Pancreas (tissue), 10 donors: ENCODE measurements around the gene ZNF611. TPM values are rescaled to one million over a fixed set of nuclear protein-coding genes. Genes with fewer than 3 reads are reported as not detected.
"Not testable (repeated sequence)": the region's sequence is repeated elsewhere in the genome, so short reads cannot be mapped to it uniquely, and the experiment has no call there.

ENCODE experiments used
- ATAC-seq, 4 donors: fragments of 200-7000 bp; cut with Tn5 transposase; one replicate each; pipeline versions ENCODE4 v1.8.0 to v1.9.1; 2020; ENCODE audit warnings: mild to moderate bottlenecking in 4 of 4, moderate library complexity in 4 of 4
- DNase-seq, 6 donors: peaks; one replicate each; pipeline ENCODE4 v3.0.0-alpha.2; 2020
- FAIRE-seq: peaks from 2 replicates; lab custom pipeline; 2012; peaks lifted over from hg19 to GRCh38; lab: Jason Lieb, UNC
- H3K27ac ChIP-seq, 4 donors: fragments of 200-600 bp; sonication (generic); 1 replicate in 3 of 4; 2 replicates in 1 of 4; pipeline versions ENCODE4 v1.5.0 to v1.8.0; 2020
- H3K27me3 ChIP-seq, 4 donors: fragments of 200-600 bp; one replicate each; pipeline ENCODE4 v1.8.0; 2021
- H3K36me3 ChIP-seq, 3 donors: fragments of 200-600 bp; sonication (generic) in 1 of 3; one replicate each; pipeline versions ENCODE4 v1.5.0 to v1.8.0; 2020 to 2021
- H3K4me1 ChIP-seq, 3 donors: fragments of 200-600 bp; one replicate each; pipeline ENCODE4 v1.8.0; 2021
- H3K4me3 ChIP-seq, 4 donors: fragments of 200-600 bp; sonication (generic) in 2 of 4; one replicate each; pipeline versions ENCODE4 v1.5.0 to v1.8.0; 2020 to 2021
- H3K9me3 ChIP-seq, 4 donors: fragments of 200-600 bp; one replicate each; pipeline ENCODE4 v1.8.0; 2021
- WGBS, 2 donors: extraction: QIAGEN DNeasy Blood & Tissue Kit; methylation state at CpG; one replicate each; pipeline ENCODE4 v1.1.7; 2013; 5-methylcytosine and 5-hydroxymethylcytosine counted together
- intact Hi-C, 3 donors: fragments of 100-400 bp; cut with DNase I; formaldehyde crosslinking; loops; one replicate each; pipeline versions ENCODE4 v1.11.1 to v1.14.2; 2022
- polyA plus RNA-seq, 2 donors: library from polyadenylated mRNA; stranded (reverse); fragments of 200-250 nt; gene quantifications; one replicate each; pipeline ENCODE4 v1.2.3, GENCODE V29; 2013
- total RNA-seq, 6 donors: library from RNA; stranded (reverse); fragmentation: NEBNext Ultra II Directional in 4 of 6; extraction: Animal tissue kit (Norgen Biotek cat#: 25700) in 4 of 6; gene quantifications; one replicate each; pipeline versions ENCODE4 v1.2.1 to v1.2.4, GENCODE V29; 2021 to 2023
- TF ChIP-seq, protein P1 (sequence below), 4 donors: fragments of 200-600 bp; sonication (generic) in 3 of 4; IDR thresholded peaks; one replicate each; pipeline versions ENCODE4 v1.5.0 to v1.8.0; 2021; ENCODE audit warnings: antibody characterized with exemption in 4 of 4
- donor health status: healthy with polysubstance abuse.
- donor health status: DM: no; HTN: no; CAD: no; lungs with moderate emphysema.
- donor health status: DM: no; HTN: no; CAD: no.
- donor health status: control.
- donor health status: control.
- donor health status: Bipolar disorder and iron deficiency.
- donor health status: DM: yes; HTN: yes; CAD: no.
- donor health status: DM: no; HTN: no; CAD: no.
- donor health status: DM: no; HTN: no; CAD: no.
- donor health status: DM: yes; HTN: yes; CAD: no.

The ZNF611 gene
- total RNA-seq (10 to 100 TPM in 1 of 6 donors, 1 to 10 TPM in 5; 5.7 to 15.2 (median 7.0) TPM), polyA plus RNA-seq (1 to 10 TPM; 3.4 to 6.2 TPM)

DNA sequence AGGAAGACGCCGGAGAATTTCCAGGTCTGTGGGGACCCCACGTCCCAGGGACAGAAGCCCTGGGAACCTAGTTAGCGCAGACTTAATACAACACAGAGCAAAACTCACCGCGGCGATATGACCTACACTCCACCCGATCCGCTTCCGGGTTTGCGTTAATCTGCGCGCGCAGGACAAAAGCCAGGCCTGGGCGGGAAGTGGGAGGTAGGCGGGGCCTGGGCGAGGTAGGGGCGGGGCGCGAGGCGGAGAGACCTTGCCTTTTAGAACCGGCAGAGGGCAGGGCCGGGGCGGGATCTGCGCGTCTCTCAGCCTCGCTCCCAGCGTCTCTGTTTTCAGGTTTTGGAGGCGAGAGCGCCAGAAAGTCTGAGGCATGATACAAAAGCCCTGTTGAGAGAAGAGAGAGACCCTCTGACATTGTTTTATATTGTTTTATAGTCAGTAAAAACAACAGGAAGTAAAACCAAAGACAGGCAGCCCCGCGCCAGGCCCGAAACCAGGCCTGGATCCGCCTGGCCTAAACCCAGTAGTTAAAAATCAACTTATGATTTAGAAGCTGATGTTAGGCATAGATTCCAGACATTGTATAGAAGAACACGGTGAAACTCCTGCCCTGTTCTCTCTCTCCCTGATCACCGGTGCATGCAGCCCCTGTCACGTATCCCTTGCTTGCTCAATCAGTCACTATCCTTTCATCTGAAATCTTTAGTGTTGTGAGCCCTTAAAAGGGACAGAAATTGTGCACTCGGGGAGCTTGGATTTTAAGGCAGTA lies at the start of gene ZNF611:
ZNF611 (minus strand) TSS at position 152 of the 769 bp plus-strand sequence. CDS start 19,150 bp downstream, outside the sequence.
- no peaks in the 10 kb centered on the region for H3K36me3 ChIP-seq
- ATAC-seq (peak; percentile 98 to 99 (median 98)), DNase-seq (peak; percentile 97 to 99 (median 98)), FAIRE-seq (peak; percentile 92)
- H3K27me3 ChIP-seq = no peaks in the 10 kb centered on the region
- WGBS, 2 donors = 4 to 6% methylated on average over 38 of the region's 38 CpGs
- peak within 1 kb of the TSS; percentile 67 to 82 (median 76) for H3K27ac ChIP-seq
- no peaks in the 10 kb centered on the region for H3K9me3 ChIP-seq
- no peaks in the 10 kb centered on the region for H3K4me1 ChIP-seq
- TF ChIP-seq, protein P1, sequence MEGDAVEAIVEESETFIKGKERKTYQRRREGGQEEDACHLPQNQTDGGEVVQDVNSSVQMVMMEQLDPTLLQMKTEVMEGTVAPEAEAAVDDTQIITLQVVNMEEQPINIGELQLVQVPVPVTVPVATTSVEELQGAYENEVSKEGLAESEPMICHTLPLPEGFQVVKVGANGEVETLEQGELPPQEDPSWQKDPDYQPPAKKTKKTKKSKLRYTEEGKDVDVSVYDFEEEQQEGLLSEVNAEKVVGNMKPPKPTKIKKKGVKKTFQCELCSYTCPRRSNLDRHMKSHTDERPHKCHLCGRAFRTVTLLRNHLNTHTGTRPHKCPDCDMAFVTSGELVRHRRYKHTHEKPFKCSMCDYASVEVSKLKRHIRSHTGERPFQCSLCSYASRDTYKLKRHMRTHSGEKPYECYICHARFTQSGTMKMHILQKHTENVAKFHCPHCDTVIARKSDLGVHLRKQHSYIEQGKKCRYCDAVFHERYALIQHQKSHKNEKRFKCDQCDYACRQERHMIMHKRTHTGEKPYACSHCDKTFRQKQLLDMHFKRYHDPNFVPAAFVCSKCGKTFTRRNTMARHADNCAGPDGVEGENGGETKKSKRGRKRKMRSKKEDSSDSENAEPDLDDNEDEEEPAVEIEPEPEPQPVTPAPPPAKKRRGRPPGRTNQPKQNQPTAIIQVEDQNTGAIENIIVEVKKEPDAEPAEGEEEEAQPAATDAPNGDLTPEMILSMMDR (IDR thresholded peaks at IDR 0.05) = peak in 3 of 4 donors; percentile 40 to 69 (median 61)
- intact Hi-C loops = no loop called here
- peak within 1 kb of the TSS; percentile 72 to 83 (median 76) for H3K4me3 ChIP-seq

DNA sequence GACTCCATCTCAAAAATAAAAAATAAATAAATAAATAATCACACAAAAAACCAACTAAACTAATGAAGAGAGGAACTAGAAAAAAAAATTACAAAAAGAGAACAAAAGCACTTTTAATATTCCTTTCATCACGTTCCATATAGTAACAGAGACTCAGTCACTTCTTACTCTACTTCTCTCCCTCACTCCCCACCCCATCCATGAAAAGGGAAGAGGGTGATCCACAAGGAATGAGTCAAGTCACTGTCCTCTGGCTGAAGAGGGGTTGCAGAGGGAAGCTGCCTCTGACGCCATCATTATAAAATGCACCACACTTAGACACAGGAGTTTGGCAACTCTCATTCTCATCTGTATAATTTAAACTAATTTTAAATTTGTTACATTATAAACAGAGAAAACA lies 48.0 kb upstream of the ZNF611 start:
- H3K4me3 ChIP-seq, H3K27ac ChIP-seq, H3K4me1 ChIP-seq, intact Hi-C loops, H3K9me3 ChIP-seq, H3K36me3 ChIP-seq, ATAC-seq, H3K27me3 ChIP-seq, DNase-seq, FAIRE-seq: not testable (repeated sequence)
- 89% methylated on average over 2 of the region's 2 CpGs for WGBS, 2 donors

DNA sequence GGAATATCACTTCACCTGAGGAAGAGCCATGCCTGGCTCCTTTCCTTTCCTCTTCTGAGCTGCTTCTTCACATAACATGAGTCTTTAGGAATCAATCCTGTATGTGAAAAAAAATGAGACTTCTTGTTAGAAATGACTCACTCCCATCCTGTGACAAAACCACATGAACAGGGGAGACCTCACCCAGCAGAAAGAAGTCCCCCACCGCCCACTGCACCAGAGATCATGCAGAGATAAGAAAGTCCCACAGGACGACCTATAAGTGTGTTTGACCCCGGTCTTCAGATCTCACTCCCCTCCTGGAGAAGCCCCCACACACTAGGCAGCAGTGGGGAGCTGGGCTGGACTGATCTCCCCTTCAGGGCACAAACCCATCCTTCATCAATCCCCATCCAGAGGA lies 44.0 kb upstream of the ZNF611 start:
- H3K27ac ChIP-seq = no peak overlapping the region
- H3K36me3 ChIP-seq = peaks cover 0 to 4% (median 0%) of the 10 kb centered on the region in 3 donors
- ATAC-seq = no peak
- no peaks in the 10 kb centered on the region for H3K4me1 ChIP-seq
- no peak for DNase-seq
- intact Hi-C loops = no loop called here
- no peaks in the 10 kb centered on the region for H3K9me3 ChIP-seq
- TF ChIP-seq, protein P1 (IDR thresholded peaks at IDR 0.05) = no peak
- FAIRE-seq = no peak
- H3K27me3 ChIP-seq = no peaks in the 10 kb centered on the region
- H3K4me3 ChIP-seq = no peak overlapping the region
- WGBS, 2 donors = 70 to 73% methylated on average over 3 of the region's 3 CpGs

DNA sequence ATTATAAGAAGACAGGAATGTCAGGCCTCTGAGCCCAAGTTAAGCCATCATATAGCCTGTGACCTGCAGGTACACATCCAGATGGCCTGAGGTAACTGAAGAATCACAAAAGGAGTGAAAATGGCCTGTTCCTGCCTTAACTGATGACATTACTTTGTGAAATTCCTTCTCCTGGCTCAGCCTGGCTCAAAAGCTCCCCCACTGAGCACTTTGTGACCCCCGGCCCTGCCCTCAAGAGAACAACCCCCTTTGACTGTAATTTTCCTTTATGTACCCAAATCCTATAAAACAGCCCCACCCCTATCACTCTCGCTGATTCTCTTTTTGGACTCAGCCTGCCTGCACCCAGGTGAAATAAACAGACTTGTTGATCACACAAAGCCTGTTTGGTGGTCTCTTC lies 21.6 kb upstream of the ZNF611 start:
- ATAC-seq, DNase-seq, H3K36me3 ChIP-seq, H3K4me3 ChIP-seq, H3K9me3 ChIP-seq, intact Hi-C loops, H3K4me1 ChIP-seq, FAIRE-seq, H3K27ac ChIP-seq, H3K27me3 ChIP-seq: not testable (repeated sequence)
- WGBS, 2 donors = 81 to 86% methylated on average over 2 of the region's 2 CpGs

DNA sequence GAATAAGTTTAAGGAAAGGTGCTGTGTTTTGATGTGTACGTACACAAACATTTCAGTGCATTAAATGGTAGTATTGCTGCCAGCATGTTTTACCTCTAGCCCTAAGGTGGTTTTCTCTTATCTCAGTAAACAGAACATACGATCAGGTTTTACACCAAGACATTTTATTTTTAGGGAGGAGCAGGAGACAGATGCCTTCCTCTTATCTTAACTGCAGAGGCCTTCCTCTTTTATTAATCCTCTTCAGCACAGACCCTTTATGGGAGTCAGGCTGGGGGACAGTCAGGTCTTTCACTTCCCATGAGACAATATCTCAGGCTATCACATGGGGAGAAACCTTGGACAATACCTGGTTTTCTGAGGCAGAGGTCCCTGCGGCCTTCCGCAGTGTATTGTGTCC lies 14.9 kb upstream of the ZNF611 start:
- ATAC-seq (no peak), FAIRE-seq (no peak), DNase-seq (no peak)
- Histone ChIP-seq H3K27ac (no peak overlapping the region), H3K27me3 (no peaks in the 10 kb centered on the region), H3K4me1 (no peaks in the 10 kb centered on the region), H3K9me3 (no peaks in the 10 kb centered on the region), H3K4me3 (no peak overlapping the region), H3K36me3 (no peaks in the 10 kb centered on the region)
- intact Hi-C loops = loop anchor here in 1 of 3 donors (10.0 kb wide), 1 partner anchor 495 kb away; no protein-coding TSS in a partner anchor
- 57 to 69% methylated on average over 4 of the region's 4 CpGs for WGBS, 2 donors
- TF ChIP-seq, protein P1 (IDR thresholded peaks at IDR 0.05) = no peak
